GM06990 (cell line): ENCODE measurements around the gene ARHGEF10L.

Source experiments
- DNase-seq: peaks from one replicate; pipeline ENCODE4 v3.0.0-alpha.2; 2011; ENCODE audit not compliant: insufficient read length; ENCODE audit errors: extremely low read depth
- H3K27me3 ChIP-seq: replicated peaks from 2 replicates; pipeline ENCODE4 v1.6.0; 2011; ENCODE audit warnings: low read length; ENCODE audit not compliant: control insufficient read depth, insufficient read depth
- H3K36me3 ChIP-seq: 2 replicates; pipeline ENCODE4 v1.5.1; 2011; ENCODE audit warnings: low read length; ENCODE audit not compliant: control insufficient read depth, insufficient read depth
- H3K4me3 ChIP-seq: replicated peaks from 2 replicates; pipeline ENCODE4 v1.5.1; 2011; ENCODE audit warnings: low read depth, mild to moderate bottlenecking, control low read depth, low read length
- CTCF ChIP-seq: IDR thresholded peaks from 2 replicates; pipeline ENCODE4 v1.5.1; 2011; ENCODE audit warnings: low read length, control low read depth, mild to moderate bottlenecking, inconsistent platforms; ENCODE audit not compliant: insufficient read depth, poor library complexity, severe bottlenecking

ARHGEF10L gene

GRCh38 chr1:17665950-17666720 is 126.6 kb downstream of the ARHGEF10L start:
- no peaks in the 10 kb centered on the region for H3K27me3 ChIP-seq
- TF ChIP-seq CTCF = no peak
- DNase-seq = no peak
- H3K36me3 ChIP-seq = no peaks in the 10 kb centered on the region
- H3K4me3 ChIP-seq = no peak overlapping the region

- Histone ChIP-seq H3K36me3 (no peaks in the 10 kb centered on the region), H3K4me3 (no peak overlapping the region)
Measured at GRCh38 chr1:17667641-17668040, 128.1 kb downstream of the ARHGEF10L start.

GRCh38 chr1:17668195-17668594 is 128.7 kb downstream of the ARHGEF10L start:
- DNase-seq = no peak
- TF ChIP-seq CTCF = no peak
- Histone ChIP-seq H3K27me3 (no peaks in the 10 kb centered on the region), H3K36me3 (no peaks in the 10 kb centered on the region), H3K4me3 (no peak overlapping the region)

More at GRCh38 chr1:17667641-17668040, 128.1 kb downstream of the ARHGEF10L start:
- no peak for TF ChIP-seq CTCF
- no peaks in the 10 kb centered on the region for H3K27me3 ChIP-seq
- no peak for DNase-seq

- DNase-seq = no peak
- Histone ChIP-seq H3K27me3 (no peaks in the 10 kb centered on the region), H3K4me3 (no peak overlapping the region), H3K36me3 (no peaks in the 10 kb centered on the region)
- no peak for TF ChIP-seq CTCF
Measured at GRCh38 chr1:17668624-17669175, 129.2 kb downstream of the ARHGEF10L start.

DNA sequence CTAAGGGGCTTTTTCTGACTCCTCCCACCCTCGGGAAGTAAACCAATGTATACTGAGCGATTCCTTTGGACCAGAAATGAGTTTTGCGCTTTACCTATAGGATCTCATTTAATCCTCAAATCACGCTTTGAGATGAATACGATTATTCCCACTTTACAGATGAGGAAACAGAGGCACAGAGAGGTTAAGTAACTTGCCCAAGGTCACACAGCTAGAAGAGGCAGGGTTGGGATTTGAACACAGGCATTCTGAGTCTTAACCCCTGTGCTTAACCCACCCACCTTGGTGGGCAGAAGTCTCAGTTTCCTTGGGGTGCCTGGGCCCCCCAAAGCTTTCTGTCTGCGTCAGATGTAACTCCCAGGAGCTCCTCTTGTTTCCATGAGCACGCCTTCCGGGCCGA is 129.8 kb downstream of the ARHGEF10L start:
- H3K4me3 ChIP-seq = no peak overlapping the region
- no peak for TF ChIP-seq CTCF
- no peak for DNase-seq
- H3K36me3 ChIP-seq = no peaks in the 10 kb centered on the region
- H3K27me3 ChIP-seq = no peaks in the 10 kb centered on the region
